ENCODE results near the gene ANKRD63. TPM values are rescaled to one million over a fixed set of nuclear protein-coding genes. Genes with fewer than 3 reads are reported as not detected.

The ANKRD63 gene
- total RNA-seq, 1 experiment from 2014 or later = 0.46 TPM

- H2BK120ac ChIP-seq (ENCODE audit: low read depth, low read length, poor library complexity, severe bottlenecking) = no peak overlapping the region
- DNase-seq = no peak
- H4K91ac ChIP-seq (ENCODE audit: insufficient read length, low read depth, low read length) = no peak overlapping the region
- no peak overlapping the region for H2BK12ac ChIP-seq (ENCODE audit: insufficient read length, low read depth, low read length)
- peaks cover 5% of the 10 kb centered on the region for H3K23me2 ChIP-seq (ENCODE audit: insufficient read length, low read depth, low read length, poor library complexity, severe bottlenecking)
- peak overlapping the region; percentile 40; the same call in 1 of the 2 replicates for H3K14ac ChIP-seq (ENCODE audit: insufficient read depth, low read length)
- H3K4me1 ChIP-seq (ENCODE audit: insufficient read depth, low read length) = no peaks in the 10 kb centered on the region
- H3K79me1 ChIP-seq (ENCODE audit: insufficient read depth, low read depth, low read length, poor library complexity, severe bottlenecking) = no peaks in the 10 kb centered on the region
- no peak overlapping the region for H4K8ac ChIP-seq (replicated peaks; ENCODE audit: insufficient read length, low read depth, low read length)
- H2AK5ac ChIP-seq (ENCODE audit: insufficient read length, low read length) = no peak overlapping the region
- Mint-ChIP-seq H3K27me3 (ENCODE audit: low read depth) (peaks cover 13% of the 10 kb centered on the region), H3K4me1 (peaks cover 20 to 22% of the 10 kb centered on the region in 2 experiments), H3K36me3 (ENCODE audit: insufficient read depth in 1 of 3, low read depth in 3 of 3) (peaks cover 6 to 18% (median 7%) of the 10 kb centered on the region in 3 experiments; a peak in 6 of 7 replicates), H3K27ac (peak overlapping the region in 2 of 3 experiments; percentile 64 to 82; a peak in 2 of 7 replicates), H3K9me3 (no peaks in the 10 kb centered on the region), H3K4me3 (no peak overlapping the region)
- no peak overlapping the region for H2BK5ac ChIP-seq (ENCODE audit: insufficient read length, low read length)
- no peak overlapping the region for H3K23ac ChIP-seq (ENCODE audit: insufficient read length, low read depth, low read length)
- H3K9me3 ChIP-seq (ENCODE audit: control insufficient read depth, low read depth, low read length) = no peaks in the 10 kb centered on the region
- H3K18ac ChIP-seq (ENCODE audit: insufficient read length, low read depth, low read length) = no peak overlapping the region
- H3K27me3 ChIP-seq (ENCODE audit: insufficient read depth, low read length) = no peaks in the 10 kb centered on the region
- no peak overlapping the region for H3K4me2 ChIP-seq (ENCODE audit: insufficient read depth, insufficient read length, low read length)
- H2BK20ac ChIP-seq (ENCODE audit: low read depth, low read length, poor library complexity, severe bottlenecking) = no peak overlapping the region
- no peaks in the 10 kb centered on the region for H3K79me2 ChIP-seq (ENCODE audit: insufficient read depth, low read length)
- H4K20me1 ChIP-seq (ENCODE audit: control insufficient read depth, insufficient read depth, insufficient read length) = no peaks in the 10 kb centered on the region
- no peak overlapping the region for H2BK15ac ChIP-seq (ENCODE audit: low read depth, low read length)
- WGBS (ENCODE audit: extremely low coverage, insufficient read length, low lambda C conversion rate) = no CpG with 5 or more reads among the region's 11 CpGs
- H3T11ph ChIP-seq (ENCODE audit: low read length) = no peak overlapping the region
- TF ChIP-seq CTCF (conservative IDR thresholded peaks at IDR 0.05) = no peak
- H4K5ac ChIP-seq (ENCODE audit: insufficient read length, low read depth, low read length) = no peak overlapping the region
- H2AFZ ChIP-seq (ENCODE audit: low read length) = no peak overlapping the region
- H3K9ac ChIP-seq (ENCODE audit: extremely low read depth, insufficient read length, low read length) = no peak overlapping the region
- H3K56ac ChIP-seq (ENCODE audit: insufficient read length, low read depth, low read length) = no peak overlapping the region
- H3K27ac ChIP-seq (ENCODE audit: insufficient read length, low read depth, low read length) = no peak overlapping the region
- H3K4ac ChIP-seq (ENCODE audit: low read depth, low read length) = no peak overlapping the region
Measured at GRCh38 chr15:40233727-40234577, 48.9 kb downstream of the ANKRD63 start.
